ENCODE data around the gene PDPK1. TPM values are rescaled to one million over a fixed set of nuclear protein-coding genes. Genes with fewer than 3 reads are reported as not detected.

PDPK1 gene
- total RNA-seq: 16.9 and 22.8 TPM in 2 replicates

DNA sequence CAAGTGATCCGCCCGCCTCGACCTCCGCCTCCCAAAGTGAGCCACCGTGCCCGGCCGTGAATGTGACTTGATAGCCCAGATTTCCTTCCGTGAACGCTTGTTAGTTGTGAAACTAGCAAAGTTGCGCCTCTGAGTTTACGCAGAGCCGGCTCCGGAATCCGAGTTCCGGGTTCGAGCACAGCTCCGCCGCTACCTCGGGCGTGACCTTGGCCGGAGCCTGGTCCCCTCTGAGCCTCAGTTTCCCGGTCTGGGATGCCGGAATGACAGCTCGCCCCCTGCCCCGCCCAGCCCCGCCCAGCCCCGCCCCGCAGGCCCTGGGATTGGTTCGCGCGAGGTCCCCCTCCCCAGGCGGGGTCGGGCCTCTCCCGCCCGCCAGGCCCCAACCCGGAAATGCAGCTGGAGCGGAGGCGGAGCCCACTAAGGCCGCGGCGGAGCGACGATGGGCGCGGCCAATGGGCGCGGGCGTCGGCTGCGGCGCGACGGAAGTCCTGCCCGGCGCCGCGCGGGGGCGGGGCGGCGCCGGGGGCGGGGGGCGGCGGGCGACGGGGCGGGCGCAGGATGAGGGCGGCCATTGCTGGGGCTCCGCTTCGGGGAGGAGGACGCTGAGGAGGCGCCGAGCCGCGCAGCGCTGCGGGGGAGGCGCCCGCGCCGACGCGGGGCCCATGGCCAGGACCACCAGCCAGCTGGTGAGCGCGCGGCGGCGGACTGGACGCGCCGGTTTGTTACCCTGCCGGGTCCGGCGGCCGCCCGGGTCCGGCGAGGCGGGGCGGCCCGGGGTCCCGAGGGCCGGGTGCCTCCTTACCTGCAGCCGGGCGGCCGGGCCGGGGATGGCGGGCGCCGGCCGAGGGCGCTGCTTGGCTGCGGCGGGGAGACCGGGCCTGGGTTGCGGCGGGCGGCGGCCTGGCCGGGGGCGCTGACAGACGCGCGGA, at the start of gene PDPK1:
TSS of gene PDPK1 (plus strand) at position 571 of the 929 bp plus-strand sequence. CDS start at position 663, 92 bp downstream.

DNA sequence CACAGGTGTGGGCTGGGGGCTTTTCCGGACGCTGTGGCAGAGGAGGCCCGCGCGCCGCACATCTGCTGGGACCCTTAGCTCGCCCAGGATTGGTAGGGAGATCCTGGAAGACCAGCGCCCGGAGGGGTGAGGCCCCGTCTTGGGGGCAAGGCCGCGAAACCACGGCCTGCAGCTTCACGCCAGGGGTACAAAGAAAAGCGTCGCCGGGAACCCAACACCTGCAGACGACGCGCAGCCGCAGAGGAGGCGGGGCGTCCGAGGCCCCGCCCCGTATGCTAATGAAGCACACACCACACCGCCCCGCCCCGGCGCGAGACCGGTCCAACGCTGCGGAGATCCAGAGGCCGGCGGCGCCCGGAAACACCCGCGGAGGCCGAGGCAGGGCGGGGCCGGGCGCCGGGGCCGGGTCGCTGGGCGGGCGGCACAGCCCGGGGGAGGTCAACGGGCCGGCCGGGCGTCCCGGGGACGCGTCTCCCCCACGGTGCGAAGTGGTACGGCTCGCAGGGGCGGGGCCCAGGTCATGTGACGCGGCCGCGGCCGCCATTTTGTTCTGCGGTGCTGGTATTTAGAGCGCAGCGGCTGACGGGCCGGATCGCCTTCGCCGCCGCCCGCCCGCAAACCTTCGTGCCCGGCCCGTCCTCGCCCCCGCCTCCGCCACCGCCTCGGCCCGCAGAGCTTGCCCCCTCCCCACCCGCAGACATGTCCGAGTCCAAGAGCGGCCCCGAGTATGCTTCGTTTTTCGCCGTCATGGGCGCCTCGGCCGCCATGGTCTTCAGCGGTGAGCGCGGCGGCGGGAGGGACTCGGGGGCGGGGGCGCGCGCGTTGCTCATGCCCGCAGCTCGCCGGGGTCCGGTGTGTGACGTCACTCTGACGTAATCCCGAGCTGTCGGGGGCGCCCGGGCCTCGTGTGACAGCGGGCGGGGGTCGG, 24.2 kb upstream of the PDPK1 start, which contains the start of gene ATP6V0C:
TSS of gene ATP6V0C (plus strand) at position 548 of the 928 bp plus-strand sequence. CDS start at position 700, 152 bp downstream.

DNA sequence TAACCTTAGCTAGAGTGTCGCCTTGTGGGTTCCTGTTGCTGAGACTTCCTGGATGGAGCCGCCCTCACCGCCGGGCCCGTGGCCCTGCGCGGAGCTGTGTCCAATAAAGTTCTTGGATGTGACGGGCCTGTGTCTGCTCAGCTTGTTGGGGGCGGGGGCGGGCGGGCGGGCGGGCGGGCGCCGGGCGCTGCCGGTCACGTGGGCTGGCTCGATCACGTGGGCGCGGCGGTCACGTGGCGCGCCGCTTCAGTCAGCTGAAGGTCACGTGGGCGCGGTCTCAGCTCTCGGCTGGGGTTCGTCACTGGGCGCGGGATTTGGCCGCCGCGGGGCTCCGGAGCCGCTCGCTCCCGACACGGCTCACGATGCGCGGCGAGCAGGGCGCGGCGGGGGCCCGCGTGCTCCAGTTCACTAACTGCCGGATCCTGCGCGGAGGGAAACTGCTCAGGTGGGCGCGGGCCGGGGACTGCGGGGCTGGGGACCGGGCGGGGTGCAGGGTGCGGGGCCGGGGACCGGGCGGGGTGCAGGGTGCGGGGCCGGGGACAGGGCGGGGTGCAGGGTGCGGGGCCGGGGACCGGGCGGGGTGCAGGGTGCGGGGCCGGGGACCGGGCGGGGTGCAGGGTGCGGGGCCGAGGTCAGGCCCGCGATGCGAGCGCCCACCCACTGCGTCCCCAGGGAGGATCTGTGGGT, 17.6 kb upstream of the PDPK1 start, which contains the start of gene AMDHD2:
TSS of gene AMDHD2 (plus strand) at position 275 of the 687 bp plus-strand sequence. CDS start at position 363, 88 bp downstream.

DNA sequence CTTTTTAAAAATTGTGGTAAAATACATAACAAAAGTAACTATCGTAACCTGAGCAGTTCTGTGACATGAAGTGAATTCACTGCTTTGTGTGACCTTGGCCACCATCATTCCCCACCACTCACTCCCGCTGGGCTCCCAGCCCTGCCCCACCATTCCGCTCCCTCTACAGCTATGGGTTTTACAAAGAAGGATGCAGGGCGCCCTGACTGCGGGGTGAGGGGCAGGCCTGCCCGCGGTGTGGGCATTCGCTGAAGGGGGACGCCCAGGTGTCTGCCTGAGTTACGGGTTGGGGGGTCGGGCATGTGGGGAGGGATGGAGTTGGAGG, 6.5 kb upstream of the PDPK1 start, which contains the start of gene CEMP1:
TSS of gene CEMP1 (minus strand) at position 38 of the 325 bp plus-strand sequence. CDS start 335 bp downstream, outside the sequence.

Other genes with a start within 250 kb of the PDPK1 start
- gene ABCA3, start 197.3 kb upstream of the PDPK1 start, total RNA-seq: 2.1 and 2.8 TPM in 2 replicates
- gene CCNF, start 108.6 kb upstream of the PDPK1 start, total RNA-seq: 4.2 and 37.0 TPM in 2 replicates
- gene TEDC2, start 77.9 kb upstream of the PDPK1 start, total RNA-seq: 1.7 and 12.5 TPM in 2 replicates
- 0.19 and 0.56 TPM in 2 replicates for gene NTN3, start 66.7 kb upstream of the PDPK1 start, total RNA-seq
- gene TBC1D24, start 62.9 kb upstream of the PDPK1 start, total RNA-seq: 11.3 and 16.3 TPM in 2 replicates
- gene ATP6V0C, start 24.1 kb upstream of the PDPK1 start, total RNA-seq: 6.8 and 8.4 TPM in 2 replicates
- 24.0 and 42.3 TPM in 2 replicates for gene AMDHD2, start 17.6 kb upstream of the PDPK1 start, total RNA-seq
- gene CEMP1, start 6.6 kb upstream of the PDPK1 start, total RNA-seq: not detected in 2 replicates
- 21.4 and 32.6 TPM in 2 replicates for gene KCTD5, start 144.5 kb downstream of the PDPK1 start, total RNA-seq
- 0.19 and 0.56 TPM in 2 replicates for gene PRSS27, start 182.2 kb downstream of the PDPK1 start, total RNA-seq
- 38.5 and 43.7 TPM in 2 replicates for gene SRRM2, start 214.6 kb downstream of the PDPK1 start, total RNA-seq
- gene ELOB, start 239.3 kb downstream of the PDPK1 start, total RNA-seq: 323 and 366 TPM in 2 replicates
- not detected in 2 replicates for gene PRSS33, start 249.5 kb downstream of the PDPK1 start, total RNA-seq

Data from regular cardiac myocyte (primary cell).